SK-MEL-5 (cell line): ENCODE data around the gene KCNV2. TPM values are rescaled to one million over a fixed set of nuclear protein-coding genes. Genes with fewer than 3 reads are reported as not detected.

Source experiments
- total RNA-seq: library from RNA; depleted of rRNA; stranded (reverse); fragments of >200 nt; shearing (Covaris generic); gene quantifications from 2 replicates; pipeline ENCODE4 v1.2.3, GENCODE V29; 2014; rRNA removed

Gene KCNV2
- total RNA-seq, 1 experiment from 2014 or later = not detected

Other genes starting within 250 kb of the KCNV2 start
- 35.5 and 37.6 TPM in 2 replicates for gene VLDLR, start 95.7 kb upstream of the KCNV2 start, total RNA-seq
- gene PUM3, start 126.6 kb downstream of the KCNV2 start, total RNA-seq = 133 and 137 TPM in 2 replicates